AG09319 (cell line): ENCODE results near the gene STRBP.

Experiments
- DNase-seq: peaks from one replicate; pipeline ENCODE4 v3.0.0-alpha.2; 2010; ENCODE audit warnings: low read depth; ENCODE audit errors: extremely low read depth
- TF ChIP-seq, protein P1 (sequence below): IDR thresholded peaks from 2 replicates; pipeline ENCODE4 v1.5.1; 2011; ENCODE audit warnings: low read depth, mild to moderate bottlenecking, inconsistent platforms, low read length, moderate library complexity

The STRBP gene

DNA sequence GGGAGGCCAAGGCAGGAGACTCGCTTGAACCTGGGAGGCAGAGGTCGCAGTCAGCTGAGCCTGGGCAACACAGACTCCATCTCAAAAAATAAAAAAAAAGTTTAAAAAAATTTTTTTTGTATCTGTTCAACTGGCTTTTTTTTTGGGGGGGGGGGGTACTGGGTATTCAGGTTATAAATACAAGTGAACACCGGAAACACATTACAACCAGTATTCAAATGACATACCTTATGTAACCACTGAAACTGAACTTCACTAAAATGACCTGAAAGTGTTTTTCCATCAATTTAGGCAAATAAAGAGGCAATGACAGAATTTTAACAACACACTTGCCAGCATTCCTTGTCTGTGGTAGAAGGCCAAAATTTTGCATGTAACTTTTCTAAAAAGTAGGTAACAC, 33.5 kb downstream of the STRBP start:
- DNase-seq = no peak

DNA sequence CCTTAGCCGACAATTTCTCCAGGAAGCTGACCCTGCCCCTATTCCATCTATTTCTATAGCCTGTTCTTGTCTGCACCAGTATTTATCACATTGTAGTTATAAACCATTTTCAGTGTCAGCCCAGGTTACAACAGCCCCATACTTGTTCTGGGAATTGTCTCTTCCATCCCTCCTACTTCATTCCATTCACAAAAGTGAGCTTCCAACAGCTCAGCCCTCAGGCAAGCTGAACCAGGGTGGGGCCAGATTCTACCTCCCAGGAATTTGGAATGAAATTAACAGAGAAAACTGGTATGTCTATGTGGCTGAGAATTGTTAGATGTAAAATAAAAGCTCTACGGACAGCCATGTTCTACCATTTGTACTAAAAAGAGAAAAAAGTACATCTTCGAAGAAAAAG, 36.1 kb downstream of the STRBP start:
- no peak for DNase-seq
- TF ChIP-seq, protein P1, sequence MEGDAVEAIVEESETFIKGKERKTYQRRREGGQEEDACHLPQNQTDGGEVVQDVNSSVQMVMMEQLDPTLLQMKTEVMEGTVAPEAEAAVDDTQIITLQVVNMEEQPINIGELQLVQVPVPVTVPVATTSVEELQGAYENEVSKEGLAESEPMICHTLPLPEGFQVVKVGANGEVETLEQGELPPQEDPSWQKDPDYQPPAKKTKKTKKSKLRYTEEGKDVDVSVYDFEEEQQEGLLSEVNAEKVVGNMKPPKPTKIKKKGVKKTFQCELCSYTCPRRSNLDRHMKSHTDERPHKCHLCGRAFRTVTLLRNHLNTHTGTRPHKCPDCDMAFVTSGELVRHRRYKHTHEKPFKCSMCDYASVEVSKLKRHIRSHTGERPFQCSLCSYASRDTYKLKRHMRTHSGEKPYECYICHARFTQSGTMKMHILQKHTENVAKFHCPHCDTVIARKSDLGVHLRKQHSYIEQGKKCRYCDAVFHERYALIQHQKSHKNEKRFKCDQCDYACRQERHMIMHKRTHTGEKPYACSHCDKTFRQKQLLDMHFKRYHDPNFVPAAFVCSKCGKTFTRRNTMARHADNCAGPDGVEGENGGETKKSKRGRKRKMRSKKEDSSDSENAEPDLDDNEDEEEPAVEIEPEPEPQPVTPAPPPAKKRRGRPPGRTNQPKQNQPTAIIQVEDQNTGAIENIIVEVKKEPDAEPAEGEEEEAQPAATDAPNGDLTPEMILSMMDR = no peak

More for the DNA sequence above, 33.5 kb downstream of the STRBP start:
- TF ChIP-seq, protein P1 = no peak

DNA sequence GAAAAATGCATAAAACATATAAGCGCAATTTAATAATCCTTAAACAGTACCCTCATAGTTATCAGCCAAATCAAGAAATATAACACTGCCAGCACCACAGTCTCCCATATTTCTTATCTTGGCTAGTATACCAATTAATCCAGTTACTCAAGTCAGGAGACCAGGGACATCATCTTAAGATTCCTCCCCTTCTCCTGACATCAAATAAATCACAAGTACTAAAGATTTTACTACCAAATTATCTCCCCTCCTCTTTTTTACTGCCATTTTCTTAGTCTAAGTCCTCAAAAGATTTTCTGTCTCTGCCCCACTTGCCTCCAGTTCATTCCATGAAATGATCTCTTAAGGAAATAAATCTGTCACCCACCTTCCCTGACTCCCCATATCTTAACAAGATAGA, 37.0 kb downstream of the STRBP start:
- no peak for DNase-seq

DNA sequence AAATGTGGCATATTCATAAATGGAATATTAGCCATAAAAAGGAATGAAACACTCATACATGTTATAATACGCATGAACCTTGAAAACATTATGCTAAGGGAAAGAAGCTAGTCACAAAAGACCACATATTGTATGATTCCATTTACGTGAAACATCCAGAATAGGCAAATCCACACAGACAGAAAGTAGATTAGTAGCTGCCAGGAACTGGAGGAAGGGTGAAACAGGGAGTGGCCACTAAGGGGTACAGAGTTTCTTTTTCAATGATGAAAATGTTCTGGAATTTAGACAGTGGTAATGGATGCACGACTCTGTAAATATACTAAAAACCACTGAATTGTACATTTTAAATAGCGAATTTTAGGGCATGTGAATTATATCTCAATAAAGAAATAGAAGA, 39.4 kb downstream of the STRBP start:
- no peak for DNase-seq
- TF ChIP-seq, protein P1 = no peak

More for the DNA sequence above, 37.0 kb downstream of the STRBP start:
- TF ChIP-seq, protein P1 = no peak

DNA sequence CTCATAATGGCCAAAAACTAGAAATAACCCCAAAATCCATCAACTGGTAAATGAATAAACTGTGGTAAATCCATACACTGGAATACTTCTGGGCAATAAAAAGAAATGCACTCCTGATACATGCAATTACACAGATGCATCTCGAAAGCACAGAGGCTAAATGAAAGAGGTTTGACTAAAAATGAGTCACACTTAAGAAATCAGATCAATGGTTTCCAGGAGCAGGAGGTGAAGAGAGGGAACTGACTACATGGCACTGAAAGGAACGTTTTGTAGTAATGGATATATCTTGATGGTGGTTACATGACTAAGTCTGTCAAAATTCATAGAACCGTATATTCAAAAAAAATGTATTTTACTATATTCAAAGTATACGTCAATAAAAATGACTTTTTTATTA, 42.4 kb downstream of the STRBP start:
- DNase-seq = no peak
- TF ChIP-seq, protein P1 = no peak

DNA sequence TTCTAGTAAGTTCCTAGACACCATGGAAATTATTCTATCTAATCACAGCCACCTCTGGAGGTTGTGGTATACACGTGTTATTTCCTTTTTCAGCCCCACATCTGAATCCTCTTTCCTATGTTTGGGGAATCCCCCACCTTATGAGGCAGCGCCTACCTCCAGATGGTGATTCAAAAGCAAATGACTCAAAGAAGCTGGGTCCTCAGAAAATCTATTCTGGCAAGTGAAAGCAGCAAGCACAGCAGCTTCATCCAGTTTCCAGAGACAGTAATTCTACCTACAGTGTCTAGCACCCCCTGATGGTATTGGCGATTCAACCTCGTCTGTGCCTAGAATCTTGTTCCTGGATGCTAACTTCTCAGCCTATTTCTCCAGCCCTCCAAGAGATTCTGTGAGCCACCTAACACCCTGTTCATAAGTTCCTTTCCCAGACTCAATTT, 43.0 kb downstream of the STRBP start:
- DNase-seq = peak; percentile 36
- TF ChIP-seq, protein P1 = peak; percentile 63

DNA sequence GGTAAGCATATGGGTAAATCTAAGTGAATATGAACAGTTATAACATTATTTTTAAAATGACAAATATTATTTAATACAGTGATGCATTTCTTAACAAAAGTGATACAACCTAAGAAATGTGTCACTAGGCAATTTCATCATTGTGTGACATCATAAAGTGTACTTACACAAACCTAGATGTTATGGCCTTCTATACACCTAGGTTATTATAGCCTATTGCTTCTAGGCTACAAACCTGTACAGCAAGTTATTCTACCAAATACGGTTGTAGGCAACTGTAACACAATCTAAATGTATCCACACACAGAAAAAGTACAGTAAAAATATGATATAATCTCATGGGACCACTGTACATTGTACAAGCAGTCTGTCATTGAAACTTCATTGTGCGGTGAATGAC, 48.3 kb downstream of the STRBP start:
- TF ChIP-seq, protein P1 = no peak
- no peak for DNase-seq
